HepG2 (cell line): ENCODE data around the gene C7orf57. TPM values are rescaled to one million over a fixed set of nuclear protein-coding genes. Genes with fewer than 3 reads are reported as not detected.

ENCODE experiments used
- polyA plus RNA-seq, 8 experiments: library from polyadenylated mRNA; depleted of rRNA in 3 of 8; stranded (reverse) in 7 of 8; unstranded in 1 of 8; fragments of >200 nt; fragmentation: Illumina TruSeq in 4 of 8; extraction: Trizol in 4 of 8; gene quantifications; 2 replicates each; pipeline versions ENCODE4 v1.2.1 to v1.2.3, GENCODE V29; 2011 to 2016; ENCODE audit warnings: low read depth in 4 of 8, missing spikeins in 1 of 8, mixed read lengths in 1 of 8; ENCODE audit not compliant: insufficient read depth in 1 of 8
- total RNA-seq, 5 experiments: library from RNA; depleted of rRNA; stranded (reverse); fragments of >200 nt; fragmentation: Illumina TruSeq; extraction: Trizol; gene quantifications; 2 replicates each; pipeline ENCODE4 v1.2.3, GENCODE V29; 2016; ENCODE audit warnings: low read depth in 1 of 5

C7orf57 gene
- total and polyA plus RNA-seq, 2 of the 13 experiments (the other 11 are each of a cell fraction or from before 2014, with no cell fraction given), result not detected

Other genes with a start within 250 kb of the C7orf57 start
- gene PKD1L1, start 87.1 kb upstream of the C7orf57 start, total RNA-seq (2016; rRNA removed; fragmentation: Illumina TruSeq; extraction: Trizol), result not detected in 2 replicates
- gene PKD1L1, start 87.1 kb upstream of the C7orf57 start, polyA plus RNA-seq (2011; rRNA removed), result 0.01 TPM in 2 replicates
- 16.9 and 23.4 TPM in 2 replicates for gene HUS1, start 55.9 kb upstream of the C7orf57 start, total RNA-seq (2016; rRNA removed; fragmentation: Illumina TruSeq; extraction: Trizol)
- gene HUS1, start 55.9 kb upstream of the C7orf57 start, polyA plus RNA-seq (2011; rRNA removed), result 12.2 and 14.8 TPM in 2 replicates
- gene SUN3, start 6.4 kb upstream of the C7orf57 start, total RNA-seq (2016; rRNA removed; fragmentation: Illumina TruSeq; extraction: Trizol), result not detected in 2 replicates
- not detected in 2 replicates for gene SUN3, start 6.4 kb upstream of the C7orf57 start, polyA plus RNA-seq (2011; rRNA removed)
- gene UPP1, start 53.7 kb downstream of the C7orf57 start, total RNA-seq (2016; rRNA removed; fragmentation: Illumina TruSeq; extraction: Trizol), result 5.5 and 5.7 TPM in 2 replicates
- 9.8 and 12.4 TPM in 2 replicates for gene UPP1, start 53.7 kb downstream of the C7orf57 start, polyA plus RNA-seq (2011; rRNA removed)
- gene ABCA13, start 135.9 kb downstream of the C7orf57 start, total RNA-seq (2016; rRNA removed; fragmentation: Illumina TruSeq; extraction: Trizol), result not detected in 2 replicates
- 0.03 TPM in 1 of 2 replicates, not detected in the other for gene ABCA13, start 135.9 kb downstream of the C7orf57 start, polyA plus RNA-seq (2011; rRNA removed)